Natural killer cell (primary cell): ENCODE data around the gene DYDC2. TPM values are rescaled to one million over a fixed set of nuclear protein-coding genes. Genes with fewer than 3 reads are reported as not detected.

Experiments used
- ATAC-seq, 3 donors: fragments of 150-1000 bp in 2 of 3; fragments of 200-7000 bp in 1 of 3; cut with Tn5 transposase; 1 replicate in 1 of 3; 2 replicates in 2 of 3; pipeline ENCODE4 v1.10.0; 2021; ENCODE audit warnings: mild to moderate bottlenecking in 2 of 3, moderate library complexity in 2 of 3
- DNase-seq, 2 donors: peaks; one replicate each; pipeline versions ENCODE4 v3.0.0 to v3.0.0-alpha.2; 2013 to 2021; ENCODE audit warnings: mixed read lengths in 1 of 2
- H3K27ac ChIP-seq: one replicate; pipeline ENCODE4 v1.5.1; 2013; ENCODE audit warnings: mild to moderate bottlenecking, low read length
- H3K27me3 ChIP-seq: one replicate; pipeline ENCODE4 v1.6.1; 2013; ENCODE audit warnings: low read length; ENCODE audit not compliant: control insufficient read depth, insufficient read depth
- H3K36me3 ChIP-seq: one replicate; pipeline ENCODE4 v1.6.1; 2013; ENCODE audit warnings: low read length; ENCODE audit not compliant: control insufficient read depth, insufficient read depth
- H3K4me1 ChIP-seq: one replicate; pipeline ENCODE4 v1.6.1; 2013; ENCODE audit warnings: low read length; ENCODE audit not compliant: control insufficient read depth, insufficient read depth
- H3K4me3 ChIP-seq: one replicate; pipeline ENCODE4 v1.5.1; 2013; ENCODE audit warnings: low read length
- H3K9me3 ChIP-seq: one replicate; pipeline ENCODE4 v1.6.1; 2013; ENCODE audit warnings: low read length; ENCODE audit not compliant: control insufficient read depth, insufficient read depth
- H3K27ac Mint-ChIP-seq, 2 donors: one replicate each; pipeline ENCODE4 v1.8.0; 2022; ENCODE audit warnings: mild to moderate bottlenecking in 2 of 2, mixed read lengths in 2 of 2, moderate library complexity in 1 of 2
- H3K27me3 Mint-ChIP-seq, 2 donors: one replicate each; pipeline ENCODE4 v1.8.0; 2022; ENCODE audit warnings: low read depth in 2 of 2, mixed read lengths in 2 of 2
- H3K36me3 Mint-ChIP-seq: one replicate; pipeline ENCODE4 v1.8.0; 2022; ENCODE audit warnings: mixed read lengths
- H3K4me1 Mint-ChIP-seq, 2 donors: one replicate each; pipeline ENCODE4 v1.8.0; 2022; ENCODE audit warnings: mixed read lengths in 2 of 2
- H3K4me3 Mint-ChIP-seq: one replicate; pipeline ENCODE4 v1.8.0; 2022; ENCODE audit warnings: mild to moderate bottlenecking, moderate library complexity, mixed read lengths
- H3K9me3 Mint-ChIP-seq, 2 donors: one replicate each; pipeline ENCODE4 v1.8.0; 2022; ENCODE audit warnings: mixed read lengths in 2 of 2
- WGBS: methylation state at CpG from one replicate; pipeline ENCODE4 v1.1.7; 2013; ENCODE audit warnings: missing lambda C conversion rate; ENCODE audit not compliant: insufficient coverage; 5-methylcytosine and 5-hydroxymethylcytosine counted together
- intact Hi-C: fragments of 100-400 bp; cut with micrococcal nuclease; formaldehyde crosslinking; loops from one replicate; pipeline ENCODE4 v1.14.2; 2022
- total RNA-seq, 4 donors: library from RNA; stranded (reverse); fragments of 120-200 nt in 1 of 4; gene quantifications; one replicate each; pipeline versions ENCODE4 v1.2.3 to v1.2.4, GENCODE V29; 2013 to 2022
- TF ChIP-seq, protein P1 (sequence below): fragments of 200-600 bp; IDR thresholded peaks from one replicate; pipeline ENCODE4 v1.8.0; 2022; ENCODE audit warnings: antibody characterized with exemption

The DYDC2 gene
- total RNA-seq, 3 donors from 2014 or later (not counting 1 experiment from before 2014, with no cell fraction given), result not detected

DNA sequence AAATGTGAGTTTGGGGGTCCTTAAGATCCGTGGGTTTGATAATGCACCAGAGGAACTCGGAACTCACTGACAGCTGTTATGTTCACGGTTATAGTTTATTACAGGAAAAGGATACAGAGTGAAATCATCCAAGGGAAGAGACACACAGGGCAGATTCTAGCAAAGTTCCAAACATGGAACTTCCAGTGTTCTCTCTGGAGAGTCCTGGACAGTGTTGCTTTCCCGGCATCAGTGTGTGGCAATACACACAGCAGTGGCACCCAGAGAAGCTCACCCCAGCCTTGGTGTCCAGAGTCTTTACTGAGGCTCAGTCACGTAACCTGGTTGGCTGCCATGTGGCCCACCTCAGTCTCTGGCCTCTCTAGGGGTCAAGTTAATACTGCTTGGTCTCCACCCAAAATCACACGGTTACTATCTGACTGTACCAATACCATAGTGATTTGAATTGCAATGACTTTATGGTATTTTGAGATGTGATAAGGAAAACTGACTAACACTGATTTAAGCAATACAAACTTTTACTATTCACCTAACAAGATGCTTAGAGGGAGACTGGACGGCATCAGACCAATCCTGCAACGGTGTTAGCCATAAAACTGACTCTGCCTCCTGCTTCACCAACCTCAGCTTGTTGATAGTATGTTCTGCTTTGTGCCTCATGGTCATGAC, 43.7 kb downstream of the DYDC2 start:
- no peak for ATAC-seq
- Mint-ChIP-seq H3K4me1 (no peaks in the 10 kb centered on the region), H3K27ac (no peak overlapping the region), H3K4me3 (no peak overlapping the region), H3K9me3 (no peaks in the 10 kb centered on the region), H3K27me3 (peaks cover 0 to 6% of the 10 kb centered on the region in 2 donors), H3K36me3 (no peaks in the 10 kb centered on the region)
- WGBS, result 64% methylated on average over 7 of the region's 8 CpGs
- H3K4me3 ChIP-seq, result no peak overlapping the region
- H3K27ac ChIP-seq, result no peak overlapping the region
- DNase-seq, result no peak
- no peaks in the 10 kb centered on the region for H3K4me1 ChIP-seq
- intact Hi-C loops, result no loop called here
- H3K27me3 ChIP-seq, result no peaks in the 10 kb centered on the region
- no peaks in the 10 kb centered on the region for H3K36me3 ChIP-seq
- TF ChIP-seq, protein P1, sequence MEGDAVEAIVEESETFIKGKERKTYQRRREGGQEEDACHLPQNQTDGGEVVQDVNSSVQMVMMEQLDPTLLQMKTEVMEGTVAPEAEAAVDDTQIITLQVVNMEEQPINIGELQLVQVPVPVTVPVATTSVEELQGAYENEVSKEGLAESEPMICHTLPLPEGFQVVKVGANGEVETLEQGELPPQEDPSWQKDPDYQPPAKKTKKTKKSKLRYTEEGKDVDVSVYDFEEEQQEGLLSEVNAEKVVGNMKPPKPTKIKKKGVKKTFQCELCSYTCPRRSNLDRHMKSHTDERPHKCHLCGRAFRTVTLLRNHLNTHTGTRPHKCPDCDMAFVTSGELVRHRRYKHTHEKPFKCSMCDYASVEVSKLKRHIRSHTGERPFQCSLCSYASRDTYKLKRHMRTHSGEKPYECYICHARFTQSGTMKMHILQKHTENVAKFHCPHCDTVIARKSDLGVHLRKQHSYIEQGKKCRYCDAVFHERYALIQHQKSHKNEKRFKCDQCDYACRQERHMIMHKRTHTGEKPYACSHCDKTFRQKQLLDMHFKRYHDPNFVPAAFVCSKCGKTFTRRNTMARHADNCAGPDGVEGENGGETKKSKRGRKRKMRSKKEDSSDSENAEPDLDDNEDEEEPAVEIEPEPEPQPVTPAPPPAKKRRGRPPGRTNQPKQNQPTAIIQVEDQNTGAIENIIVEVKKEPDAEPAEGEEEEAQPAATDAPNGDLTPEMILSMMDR, result no peak
- H3K9me3 ChIP-seq, result no peaks in the 10 kb centered on the region

DNA sequence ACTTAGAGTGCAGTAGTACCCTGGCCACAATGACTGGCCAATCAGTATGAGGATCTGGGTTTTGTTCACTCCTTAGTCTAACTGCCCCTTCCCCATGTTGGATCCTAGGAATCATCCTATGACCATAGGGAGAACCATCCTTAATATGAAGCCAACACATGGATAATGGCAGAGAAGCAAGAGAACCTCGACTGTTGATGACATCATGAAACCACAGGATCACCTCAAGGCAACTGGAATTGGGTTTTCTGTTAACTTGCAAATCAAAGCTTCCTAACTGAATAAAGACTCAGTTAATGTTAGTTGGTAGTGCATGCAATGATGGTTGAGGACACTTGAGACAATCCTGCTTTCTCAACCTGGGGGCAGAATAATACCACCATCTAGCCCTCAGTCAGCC, 48.5 kb downstream of the DYDC2 start:
- Mint-ChIP-seq H3K27ac (no peak overlapping the region), H3K4me3 (no peak overlapping the region), H3K4me1 (peaks cover 14 to 15% of the 10 kb centered on the region in 2 donors), H3K9me3 (no peaks in the 10 kb centered on the region), H3K36me3 (no peaks in the 10 kb centered on the region), H3K27me3 (peaks cover 4 to 6% of the 10 kb centered on the region in 2 donors)
- Histone ChIP-seq H3K27ac (no peak overlapping the region), H3K27me3 (no peaks in the 10 kb centered on the region), H3K9me3 (no peaks in the 10 kb centered on the region), H3K4me1 (peaks cover 15% of the 10 kb centered on the region), H3K36me3 (no peaks in the 10 kb centered on the region), H3K4me3 (no peak overlapping the region)
- intact Hi-C loops, result no loop called here
- TF ChIP-seq, protein P1, result no peak
- DNase-seq, result no peak
- 64% methylated on average over 1 of the region's 1 CpG for WGBS
- ATAC-seq, result no peak

DNA sequence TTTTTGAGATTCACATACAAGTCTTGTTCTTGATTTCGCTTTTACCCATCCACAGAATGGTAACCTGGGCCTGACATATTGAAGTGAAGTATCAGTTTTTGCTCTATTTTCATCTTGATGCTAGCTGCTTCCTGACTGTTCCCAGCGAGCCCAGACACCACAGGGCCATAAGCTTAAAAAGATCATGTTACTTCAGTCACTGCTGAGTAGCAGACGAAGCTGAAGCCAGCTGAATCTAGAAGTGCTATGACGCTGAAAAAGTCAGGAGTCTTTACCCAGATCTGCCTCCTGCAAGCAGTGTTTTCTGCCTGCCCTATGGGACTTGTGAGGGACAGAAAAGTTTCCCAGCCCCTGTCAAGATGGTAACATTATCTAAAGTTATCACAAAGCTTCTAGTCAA, 49.0 kb downstream of the DYDC2 start:
- H3K9me3 ChIP-seq, result no peaks in the 10 kb centered on the region
- intact Hi-C loops, result no loop called here
- H3K27ac ChIP-seq, result no peak overlapping the region
- no peaks in the 10 kb centered on the region for H3K27me3 ChIP-seq
- no peaks in the 10 kb centered on the region for H3K36me3 Mint-ChIP-seq
- no peaks in the 10 kb centered on the region for H3K9me3 Mint-ChIP-seq
- peaks cover 4 to 6% of the 10 kb centered on the region in 2 donors for H3K27me3 Mint-ChIP-seq
- TF ChIP-seq, protein P1, result no peak
- 90% methylated on average over 4 of the region's 4 CpGs for WGBS
- H3K4me1 Mint-ChIP-seq, result peaks cover 14 to 15% of the 10 kb centered on the region in 2 donors
- H3K4me3 ChIP-seq, result no peak overlapping the region
- H3K27ac Mint-ChIP-seq, result no peak overlapping the region
- DNase-seq, result no peak
- H3K4me3 Mint-ChIP-seq, result no peak overlapping the region
- ATAC-seq, result no peak
- H3K36me3 ChIP-seq, result no peaks in the 10 kb centered on the region
- peaks cover 15% of the 10 kb centered on the region for H3K4me1 ChIP-seq

DNA sequence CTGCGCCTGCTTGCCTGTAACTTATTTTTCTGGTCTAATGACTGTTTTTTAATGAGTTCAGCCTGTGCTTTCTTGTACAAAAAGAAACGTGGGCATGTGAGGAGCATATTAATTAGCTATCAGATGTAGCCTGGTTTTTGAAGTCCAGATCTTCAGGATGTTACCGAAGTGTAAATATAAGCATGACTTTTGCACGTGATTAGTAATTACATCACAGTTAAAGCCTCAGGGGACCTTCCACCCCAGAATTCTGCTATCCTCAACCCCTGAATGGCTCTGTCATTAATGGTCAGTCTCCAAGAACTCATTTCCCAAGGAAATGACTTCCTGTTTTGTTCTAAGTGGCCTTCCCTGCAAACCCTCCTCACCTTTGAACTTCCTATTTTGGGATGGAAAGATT, 49.6 kb downstream of the DYDC2 start:
- ATAC-seq, result no peak
- H3K27me3 ChIP-seq, result no peaks in the 10 kb centered on the region
- peaks cover 4 to 6% of the 10 kb centered on the region in 2 donors for H3K27me3 Mint-ChIP-seq
- no peaks in the 10 kb centered on the region for H3K9me3 ChIP-seq
- H3K4me3 Mint-ChIP-seq, result no peak overlapping the region
- no peak overlapping the region for H3K27ac ChIP-seq
- H3K27ac Mint-ChIP-seq, result no peak overlapping the region
- H3K36me3 Mint-ChIP-seq, result no peaks in the 10 kb centered on the region
- intact Hi-C loops, result no loop called here
- DNase-seq, result no peak
- 95% methylated on average over 4 of the region's 4 CpGs for WGBS
- peaks cover 14 to 15% of the 10 kb centered on the region in 2 donors for H3K4me1 Mint-ChIP-seq
- peaks cover 15% of the 10 kb centered on the region for H3K4me1 ChIP-seq
- H3K4me3 ChIP-seq, result no peak overlapping the region
- H3K9me3 Mint-ChIP-seq, result no peaks in the 10 kb centered on the region
- TF ChIP-seq, protein P1, result no peak
- no peaks in the 10 kb centered on the region for H3K36me3 ChIP-seq
